Thyroid gland (tissue), 4 donors: ENCODE measurements around the gene TRIM29.

Source experiments
- CTCF ChIP-seq, 6 experiments: fragments of 200-600 bp in 3 of 6; fragments of 450-650 bp in 3 of 6; sonication (generic) in 3 of 6; IDR thresholded peaks; one replicate each; pipeline ENCODE4 v1.5.1; 2016 to 2019; ENCODE audit warnings: antibody characterized with exemption in 6 of 6, mild to moderate bottlenecking in 2 of 6, inconsistent platforms in 1 of 6, moderate library complexity in 1 of 6
- POLR2A ChIP-seq, 2 donors: fragments of 450-650 bp; IDR thresholded peaks; one replicate each; pipeline ENCODE4 v1.6.1; 2017; ENCODE audit warnings: antibody characterized with exemption in 2 of 2, mild to moderate bottlenecking in 2 of 2, moderate library complexity in 1 of 2

- TF ChIP-seq CTCF (IDR thresholded peaks at IDR 0.05) (no peak), POLR2A (IDR thresholded peaks at IDR 0.05) (no peak)
Observed at GRCh38 chr11:120147094-120147949, 9.4 kb upstream of the TRIM29 start.
